ENCODE results near the gene CFAP58.

Gene CFAP58

GRCh38 chr10:104324221-104324686 lies 29.4 kb upstream of the CFAP58 start:
- Histone ChIP-seq H3K4me3 (ENCODE audit: low read length) (no peak overlapping the region), H3K4me1 (ENCODE audit: insufficient read depth, low read length) (peaks cover 57% of the 10 kb centered on the region), H3K27me3 (ENCODE audit: insufficient read depth, low read length) (no peaks in the 10 kb centered on the region), H3K9me3 (ENCODE audit: insufficient read depth, low read depth, low read length) (no peaks in the 10 kb centered on the region), H3K36me3 (ENCODE audit: insufficient read depth, low read depth, low read length) (no peaks in the 10 kb centered on the region; the same call in 1 of the 2 replicates), H3K9ac (ENCODE audit: low read depth, low read length) (no peak overlapping the region), H3K27ac (ENCODE audit: low read length) (no peak overlapping the region)

DNA sequence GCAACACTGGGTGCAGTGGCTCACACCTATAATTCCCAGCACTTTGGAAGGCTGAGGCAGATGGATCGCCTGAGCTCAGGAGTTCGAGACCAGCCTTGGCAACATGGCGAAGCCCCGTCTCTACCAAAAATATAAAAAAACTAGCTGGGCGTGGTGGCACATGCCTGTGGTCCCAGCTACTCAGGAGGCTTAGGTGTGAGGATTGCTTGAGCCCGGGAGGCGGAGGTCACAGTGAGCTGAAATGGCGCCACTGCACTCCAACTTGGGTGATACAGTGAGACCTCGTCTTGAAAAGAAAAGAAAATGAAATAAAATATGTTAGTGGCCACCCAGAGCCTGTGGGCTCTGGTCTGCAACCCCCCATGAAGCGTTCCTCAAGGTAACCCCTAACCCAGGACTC lies 28.7 kb upstream of the CFAP58 start:
- H3K4me3 ChIP-seq (ENCODE audit: low read length), result no peak overlapping the region
- H3K9me3 ChIP-seq (ENCODE audit: insufficient read depth, low read depth, low read length), result no peaks in the 10 kb centered on the region

DNA sequence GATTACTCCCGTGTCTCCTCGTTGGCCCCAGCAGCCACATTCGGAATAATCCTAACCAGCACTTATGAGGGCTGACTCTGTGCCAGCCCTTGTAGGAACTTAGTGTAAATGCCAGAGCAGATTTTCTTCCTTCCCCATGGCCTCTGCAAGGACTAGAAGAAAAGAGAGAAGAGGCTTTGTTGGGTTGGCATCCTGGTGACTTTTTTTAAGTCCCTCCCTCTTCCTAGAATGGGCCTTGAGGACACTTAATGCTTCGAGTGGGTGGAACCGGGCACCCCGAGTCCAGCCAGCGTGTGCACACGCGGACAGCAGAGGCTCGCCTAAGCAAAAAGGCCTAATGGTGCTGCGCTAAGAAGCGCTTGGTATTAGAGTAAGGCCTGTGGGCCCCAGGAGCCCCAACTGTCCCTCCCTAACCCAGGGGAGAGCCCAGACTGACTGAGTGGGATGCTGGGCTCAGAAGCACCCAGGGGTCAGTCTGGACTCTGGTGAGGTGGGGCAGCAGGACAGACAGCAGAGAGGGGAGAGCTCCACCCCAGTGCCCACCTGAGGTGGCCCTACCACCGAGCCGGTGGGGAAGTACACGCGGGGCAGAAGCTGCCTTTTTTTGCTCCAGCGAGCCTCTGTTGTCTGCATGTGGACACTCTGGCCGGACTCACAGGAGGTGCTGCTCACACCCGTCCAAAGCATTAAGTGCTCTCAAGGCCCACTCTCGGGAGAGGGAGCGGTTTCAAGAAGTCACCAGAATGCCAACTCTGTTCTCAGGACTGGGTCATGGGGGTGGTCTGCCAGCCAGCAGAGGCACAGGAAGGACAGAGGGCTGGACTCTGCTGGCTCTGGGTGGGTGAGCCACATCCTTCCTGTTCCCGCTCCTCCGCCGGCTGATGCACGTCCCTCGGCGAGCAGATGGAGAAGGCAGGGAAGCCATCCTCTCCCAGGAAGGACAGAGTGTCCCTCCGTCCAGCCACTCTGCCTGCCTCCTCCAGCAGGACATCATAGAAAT lies 27.9 kb upstream of the CFAP58 start:
- Histone ChIP-seq H3K4me3 (ENCODE audit: low read length) (no peak overlapping the region), H3K9ac (ENCODE audit: low read depth, low read length) (no peak overlapping the region; the same call in 1 of the 2 replicates), H3K4me1 (ENCODE audit: insufficient read depth, low read length) (peaks cover 64% of the 10 kb centered on the region), H3K27me3 (ENCODE audit: insufficient read depth, low read length) (no peaks in the 10 kb centered on the region), H3K36me3 (ENCODE audit: insufficient read depth, low read depth, low read length) (no peaks in the 10 kb centered on the region; the same call in 1 of the 2 replicates), H3K27ac (ENCODE audit: low read length) (no peak overlapping the region), H3K9me3 (ENCODE audit: insufficient read depth, low read depth, low read length) (no peaks in the 10 kb centered on the region)

More for the DNA sequence above, 28.7 kb upstream of the CFAP58 start:
- Histone ChIP-seq H3K36me3 (ENCODE audit: insufficient read depth, low read depth, low read length) (no peaks in the 10 kb centered on the region; the same call in 1 of the 2 replicates), H3K9ac (ENCODE audit: low read depth, low read length) (no peak overlapping the region), H3K27me3 (ENCODE audit: insufficient read depth, low read length) (no peaks in the 10 kb centered on the region), H3K4me1 (ENCODE audit: insufficient read depth, low read length) (peaks cover 59% of the 10 kb centered on the region), H3K27ac (ENCODE audit: low read length) (no peak overlapping the region)

GRCh38 chr10:104326991-104327610 lies 26.5 kb upstream of the CFAP58 start:
- Histone ChIP-seq H3K4me3 (ENCODE audit: low read length) (no peak overlapping the region), H3K27ac (ENCODE audit: low read length) (peak overlapping the region; percentile 88)

DNA sequence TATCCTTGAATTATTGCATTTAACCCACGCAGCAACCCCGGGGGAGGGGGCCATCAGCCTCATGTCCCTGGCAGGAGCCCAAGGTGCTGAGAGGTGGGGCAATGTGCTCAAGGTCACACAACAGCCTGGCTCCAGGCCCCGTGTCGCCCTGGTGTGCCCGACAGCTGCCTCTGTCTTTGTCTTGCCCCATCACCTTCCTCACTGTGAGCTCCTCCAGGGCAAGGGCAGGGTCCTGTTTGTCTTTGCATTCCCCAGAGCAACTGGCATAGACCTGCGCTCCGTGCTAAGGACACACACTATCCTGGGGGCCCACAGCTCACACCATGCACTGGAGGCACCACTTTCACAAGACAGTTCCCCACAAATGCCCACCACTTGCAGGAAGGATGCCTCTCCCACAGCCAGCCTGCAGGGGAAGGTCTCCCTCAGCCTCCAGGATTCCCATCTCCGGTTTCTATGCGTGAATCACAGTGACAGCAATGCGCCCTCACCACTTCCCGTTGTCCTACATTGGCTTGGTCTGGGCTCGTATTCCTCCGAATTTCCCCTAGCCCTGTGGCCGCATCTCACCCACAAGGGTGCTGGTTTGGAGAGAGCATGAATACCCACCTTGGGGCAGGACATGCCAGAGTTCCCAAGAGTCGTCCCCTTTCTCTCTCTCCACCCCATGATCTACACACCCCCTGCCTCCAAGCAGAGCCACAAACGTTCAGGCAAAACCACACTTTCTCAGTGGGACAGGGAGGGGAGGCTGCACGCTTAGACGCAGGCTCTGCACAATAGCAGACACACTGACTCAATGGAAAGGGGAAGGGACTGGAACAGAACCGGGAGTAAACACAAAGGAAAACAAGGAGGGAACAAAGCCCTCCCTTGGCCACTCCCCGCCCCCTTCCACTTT lies 25.6 kb upstream of the CFAP58 start:
- Histone ChIP-seq H3K27me3 (ENCODE audit: insufficient read depth, low read length) (no peaks in the 10 kb centered on the region), H3K36me3 (ENCODE audit: insufficient read depth, low read depth, low read length) (no peaks in the 10 kb centered on the region; the same call in 1 of the 2 replicates), H3K27ac (ENCODE audit: low read length) (peak overlapping the region; percentile 88), H3K9ac (ENCODE audit: low read depth, low read length) (peak overlapping the region; percentile 79; the same call in 1 of the 2 replicates), H3K4me3 (ENCODE audit: low read length) (peak overlapping the region; percentile 51; the same call in 1 of the 2 replicates), H3K9me3 (ENCODE audit: insufficient read depth, low read depth, low read length) (no peaks in the 10 kb centered on the region), H3K4me1 (ENCODE audit: insufficient read depth, low read length) (peaks cover 73% of the 10 kb centered on the region)

More at GRCh38 chr10:104326991-104327610, 26.5 kb upstream of the CFAP58 start:
- Histone ChIP-seq H3K27me3 (ENCODE audit: insufficient read depth, low read length) (no peaks in the 10 kb centered on the region), H3K36me3 (ENCODE audit: insufficient read depth, low read depth, low read length) (no peaks in the 10 kb centered on the region; the same call in 1 of the 2 replicates), H3K4me1 (ENCODE audit: insufficient read depth, low read length) (peaks cover 73% of the 10 kb centered on the region), H3K9ac (ENCODE audit: low read depth, low read length) (peak overlapping the region; percentile 79; the same call in 1 of the 2 replicates), H3K9me3 (ENCODE audit: insufficient read depth, low read depth, low read length) (no peaks in the 10 kb centered on the region)

DNA sequence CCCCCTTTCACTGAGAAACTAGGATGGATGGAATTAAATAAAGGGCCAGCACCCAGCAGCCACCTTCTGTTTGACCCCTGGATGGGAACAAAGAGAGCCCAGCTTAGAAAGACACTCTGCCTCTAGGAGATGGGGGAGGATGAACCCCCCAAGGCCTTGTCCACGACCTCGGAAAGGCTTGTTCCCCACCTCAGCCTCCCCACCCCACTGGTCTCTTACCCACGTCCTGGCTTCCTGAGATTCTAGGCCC lies 25.1 kb upstream of the CFAP58 start:
- Histone ChIP-seq H3K4me3 (ENCODE audit: low read length) (peak overlapping the region; percentile 51), H3K9ac (ENCODE audit: low read depth, low read length) (peak overlapping the region; percentile 79), H3K27me3 (ENCODE audit: insufficient read depth, low read length) (no peaks in the 10 kb centered on the region), H3K36me3 (ENCODE audit: insufficient read depth, low read depth, low read length) (no peaks in the 10 kb centered on the region; the same call in 1 of the 2 replicates), H3K27ac (ENCODE audit: low read length) (peak overlapping the region; percentile 88), H3K9me3 (ENCODE audit: insufficient read depth, low read depth, low read length) (no peaks in the 10 kb centered on the region), H3K4me1 (ENCODE audit: insufficient read depth, low read length) (peaks cover 74% of the 10 kb centered on the region)

- H3K4me3 ChIP-seq (ENCODE audit: low read length), result peak overlapping the region; percentile 51
- no peaks in the 10 kb centered on the region; the same call in 1 of the 2 replicates for H3K36me3 ChIP-seq (ENCODE audit: insufficient read depth, low read depth, low read length)
- H3K27me3 ChIP-seq (ENCODE audit: insufficient read depth, low read length), result no peaks in the 10 kb centered on the region
- H3K4me1 ChIP-seq (ENCODE audit: insufficient read depth, low read length), result peaks cover 74% of the 10 kb centered on the region
- peak overlapping the region; percentile 88 for H3K27ac ChIP-seq (ENCODE audit: low read length)
- no peaks in the 10 kb centered on the region for H3K9me3 ChIP-seq (ENCODE audit: insufficient read depth, low read depth, low read length)
- H3K9ac ChIP-seq (ENCODE audit: low read depth, low read length), result peak overlapping the region; percentile 79
Measured at GRCh38 chr10:104328896-104329710, 24.5 kb upstream of the CFAP58 start.

DNA sequence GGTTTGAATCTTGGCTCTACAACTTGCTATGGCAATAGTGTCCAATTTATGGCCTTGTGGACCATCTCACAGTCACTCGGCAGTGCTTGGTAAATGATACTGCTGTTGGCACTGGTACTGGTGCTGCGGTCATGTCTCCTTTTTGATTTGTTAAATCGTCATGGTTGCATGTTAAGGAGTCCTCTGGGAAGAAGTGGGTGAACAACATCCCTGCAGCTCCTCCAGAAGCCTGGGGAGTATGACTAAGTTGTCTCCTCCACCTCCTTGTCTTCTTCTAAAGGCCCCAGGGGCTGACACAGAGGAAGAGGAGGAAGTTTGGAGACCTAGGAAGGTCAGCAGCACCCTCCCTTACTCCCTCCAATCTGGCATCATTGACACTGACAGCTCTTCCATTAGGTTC lies 23.9 kb upstream of the CFAP58 start:
- Histone ChIP-seq H3K27me3 (ENCODE audit: insufficient read depth, low read length) (no peaks in the 10 kb centered on the region), H3K9me3 (ENCODE audit: insufficient read depth, low read depth, low read length) (no peaks in the 10 kb centered on the region), H3K4me1 (ENCODE audit: insufficient read depth, low read length) (peaks cover 78% of the 10 kb centered on the region), H3K9ac (ENCODE audit: low read depth, low read length) (peak overlapping the region; percentile 79; the same call in 1 of the 2 replicates), H3K36me3 (ENCODE audit: insufficient read depth, low read depth, low read length) (peaks cover 3% of the 10 kb centered on the region), H3K27ac (ENCODE audit: low read length) (peak overlapping the region; percentile 88), H3K4me3 (ENCODE audit: low read length) (0 out of 2 replicates have a peak overlapping the region, but pooled peaks have one; percentile 51)

DNA sequence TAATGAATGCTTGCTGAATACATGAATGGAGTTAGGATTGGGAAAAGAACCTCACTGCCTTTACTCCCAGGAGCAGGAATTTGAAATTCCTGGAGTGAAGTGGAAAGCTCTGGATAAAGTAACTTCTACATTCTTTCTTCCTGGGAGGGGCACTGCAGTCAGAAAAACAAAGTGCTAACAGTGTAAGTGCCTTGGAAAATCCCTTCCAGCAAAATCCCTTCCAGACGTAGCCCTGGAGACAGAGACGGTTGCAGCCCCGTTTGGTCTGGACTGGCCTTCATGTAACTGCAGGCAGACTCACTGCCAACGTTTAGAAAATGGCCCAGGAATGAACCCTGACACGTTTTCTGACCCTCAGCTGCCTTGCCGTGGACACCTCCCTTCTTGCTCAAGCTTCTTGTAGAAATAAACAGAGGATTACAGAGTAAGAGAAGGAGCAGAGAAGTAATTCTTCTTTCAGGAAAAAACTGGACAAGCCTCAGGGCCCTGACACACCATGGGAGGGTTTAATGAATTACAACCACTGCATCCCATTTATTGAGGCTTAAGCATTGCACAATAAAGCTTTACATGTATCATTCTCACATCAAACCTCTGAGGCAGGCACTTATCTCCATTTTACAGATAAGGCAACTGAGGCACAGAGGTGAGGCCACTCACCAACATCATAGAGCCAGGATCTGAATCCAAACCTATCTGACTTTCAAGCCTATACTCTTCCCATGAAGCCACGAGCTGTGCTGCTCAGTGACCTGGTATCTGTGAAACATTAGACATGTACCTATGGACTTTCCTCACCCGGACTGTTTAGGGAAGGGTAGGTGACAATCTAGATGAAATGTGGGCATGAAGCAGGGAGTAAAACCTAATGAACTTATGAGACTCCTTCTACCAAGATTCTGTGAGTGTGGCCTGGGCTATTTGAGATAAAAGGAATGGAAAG lies 23.2 kb upstream of the CFAP58 start:
- Histone ChIP-seq H3K27me3 (ENCODE audit: insufficient read depth, low read length) (no peaks in the 10 kb centered on the region), H3K36me3 (ENCODE audit: insufficient read depth, low read depth, low read length) (peaks cover 4% of the 10 kb centered on the region), H3K9ac (ENCODE audit: low read depth, low read length) (peak overlapping the region; percentile 79; the same call in 1 of the 2 replicates), H3K27ac (ENCODE audit: low read length) (no peak overlapping the region), H3K4me1 (ENCODE audit: insufficient read depth, low read length) (peaks cover 79% of the 10 kb centered on the region), H3K4me3 (ENCODE audit: low read length) (peak overlapping the region; percentile 35; the same call in 1 of the 2 replicates), H3K9me3 (ENCODE audit: insufficient read depth, low read depth, low read length) (no peaks in the 10 kb centered on the region)

Data from iPS-20b (cell line).